CD1c-positive myeloid dendritic cell (primary cell): ENCODE results near the gene SESN1.
A peak's percentile ranks its signal among the peaks of the same experiment; 100 is the strongest.

ENCODE experiments used
- DNase-seq: peaks from one replicate; pipeline ENCODE4 v3.0.0-alpha.2; 2016; ENCODE audit errors: extremely low spot score

SESN1 gene

DNA sequence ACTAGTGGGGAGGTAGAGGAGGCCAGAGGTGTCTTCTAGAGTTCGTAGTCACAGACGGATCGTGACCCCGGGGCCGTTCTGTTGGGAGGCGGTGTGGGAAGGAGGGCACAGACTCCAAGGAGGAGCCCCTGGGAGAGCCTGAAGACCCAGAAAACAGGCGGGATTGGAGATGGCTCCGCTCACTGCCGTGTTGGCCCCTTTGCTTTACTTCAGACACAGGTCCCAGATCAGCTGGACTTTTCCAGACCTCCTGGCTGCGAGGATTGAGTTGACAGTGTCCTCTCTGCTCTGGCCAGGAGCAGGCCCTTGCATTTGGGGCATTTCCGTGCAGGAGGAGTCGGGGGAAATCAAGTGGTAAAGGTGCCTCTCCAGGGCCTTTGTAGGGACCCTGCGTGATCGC is 133.6 kb downstream of the SESN1 start:
- no peak for DNase-seq

DNA sequence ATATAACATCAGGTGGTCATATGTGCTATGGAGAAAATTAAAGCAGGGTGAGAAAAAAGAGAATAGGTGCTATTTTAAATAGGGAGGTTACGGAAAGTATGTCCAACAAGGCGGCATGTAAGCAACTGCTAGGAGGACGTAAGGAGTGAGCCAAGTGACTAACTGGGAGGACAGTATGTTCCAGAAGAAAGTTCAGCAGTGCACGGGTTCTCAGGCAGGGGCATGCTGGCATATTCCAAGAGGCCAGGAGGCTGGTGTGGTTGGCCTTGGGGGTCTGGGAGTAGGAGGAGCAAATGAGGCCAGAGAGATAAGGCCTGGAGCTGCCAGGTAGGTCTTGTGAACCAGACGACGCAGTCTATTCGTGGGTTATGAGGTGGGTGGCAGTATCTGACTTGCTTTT is 134.0 kb downstream of the SESN1 start:
- DNase-seq: no peak

DNA sequence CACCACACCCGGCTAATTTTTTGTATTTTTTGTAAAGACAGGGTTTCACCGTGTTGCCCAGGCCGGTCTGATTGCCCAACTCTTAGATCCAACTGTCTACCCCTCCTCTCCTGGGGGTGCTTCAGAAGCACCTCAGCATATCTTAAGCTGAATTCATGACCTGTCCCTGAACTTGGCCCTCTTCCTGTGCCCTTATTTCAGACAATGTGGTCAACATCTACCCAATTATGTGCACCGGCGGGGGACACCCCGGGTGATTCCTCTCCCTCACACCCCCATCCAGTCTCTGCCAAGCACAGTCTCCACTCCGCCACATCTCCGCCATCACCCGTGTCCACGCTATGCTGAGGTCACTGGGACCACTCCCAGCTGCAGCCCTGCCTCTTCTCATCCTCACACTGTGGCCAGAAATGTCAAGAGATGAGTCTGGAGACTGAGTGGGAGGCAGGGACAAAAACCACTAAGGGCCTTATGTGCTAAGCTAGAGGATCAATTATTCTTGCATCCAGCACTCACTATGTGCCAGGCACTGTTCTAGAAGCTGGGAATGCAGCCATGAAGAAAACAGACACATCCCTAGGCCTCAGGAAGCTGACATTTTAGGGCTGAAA is 134.6 kb downstream of the SESN1 start:
- DNase-seq: no peak

DNA sequence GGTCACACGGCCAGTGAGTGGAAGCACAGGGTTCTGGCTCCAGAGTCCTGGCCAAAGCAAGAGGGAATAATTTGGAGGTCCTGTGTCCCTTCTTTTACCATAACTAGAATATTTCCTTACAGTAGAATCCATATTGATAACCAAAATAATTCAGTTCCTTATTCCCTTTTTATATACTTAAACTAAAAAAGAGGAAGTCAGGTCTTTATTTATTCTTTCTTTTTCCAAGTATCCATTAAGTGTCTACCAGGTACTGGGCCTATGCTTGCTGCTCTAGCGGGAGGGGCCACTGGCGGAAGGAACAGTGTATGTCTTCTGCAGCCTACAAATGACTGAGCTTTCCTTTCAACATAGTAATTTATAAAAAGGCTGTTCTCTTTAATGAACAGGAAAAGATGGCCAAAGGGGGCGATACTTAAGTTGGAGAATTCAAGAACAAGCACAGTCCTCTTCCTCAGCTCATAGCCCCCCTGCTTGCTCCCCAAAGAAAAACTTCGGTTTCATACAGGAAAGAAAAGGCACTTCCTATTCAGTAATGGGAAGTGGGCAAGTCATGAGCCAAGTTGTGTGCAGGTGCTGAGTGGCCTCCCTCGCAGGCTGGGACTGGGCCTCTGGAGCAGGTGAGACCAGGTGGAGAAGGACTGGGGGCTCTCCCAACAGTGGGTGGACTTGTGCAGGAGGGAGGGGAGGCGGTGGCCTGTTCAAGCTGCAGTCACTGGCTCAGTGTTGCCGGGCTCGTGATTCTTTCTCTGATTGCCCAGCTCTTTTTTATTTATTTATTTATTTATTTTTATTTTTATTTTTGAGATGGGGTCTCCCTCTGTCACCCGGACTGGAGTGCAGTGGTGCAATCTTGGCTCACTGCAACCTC is 135.5 kb downstream of the SESN1 start:
- DNase-seq: peak; percentile 8

DNA sequence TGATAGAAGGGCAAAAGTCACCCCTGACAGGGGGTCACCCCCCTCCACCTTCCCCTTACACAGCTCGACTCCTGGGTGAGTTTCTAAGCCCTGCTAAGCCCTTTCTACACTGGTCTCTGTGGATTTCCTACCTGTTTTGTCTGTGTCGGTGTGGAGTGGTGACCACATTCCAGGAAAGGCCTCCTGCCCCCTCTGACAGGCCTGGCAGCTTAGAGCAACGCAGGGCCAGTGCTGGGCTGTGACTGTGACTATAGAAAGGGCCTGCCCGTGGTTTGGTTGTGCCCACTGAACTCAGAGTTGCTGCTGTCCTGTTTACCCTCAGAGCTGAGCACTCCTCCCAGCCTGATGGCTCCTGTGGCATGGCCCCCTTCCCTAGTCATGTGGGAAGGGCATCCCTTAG is 137.4 kb downstream of the SESN1 start:
- DNase-seq: no peak

DNA sequence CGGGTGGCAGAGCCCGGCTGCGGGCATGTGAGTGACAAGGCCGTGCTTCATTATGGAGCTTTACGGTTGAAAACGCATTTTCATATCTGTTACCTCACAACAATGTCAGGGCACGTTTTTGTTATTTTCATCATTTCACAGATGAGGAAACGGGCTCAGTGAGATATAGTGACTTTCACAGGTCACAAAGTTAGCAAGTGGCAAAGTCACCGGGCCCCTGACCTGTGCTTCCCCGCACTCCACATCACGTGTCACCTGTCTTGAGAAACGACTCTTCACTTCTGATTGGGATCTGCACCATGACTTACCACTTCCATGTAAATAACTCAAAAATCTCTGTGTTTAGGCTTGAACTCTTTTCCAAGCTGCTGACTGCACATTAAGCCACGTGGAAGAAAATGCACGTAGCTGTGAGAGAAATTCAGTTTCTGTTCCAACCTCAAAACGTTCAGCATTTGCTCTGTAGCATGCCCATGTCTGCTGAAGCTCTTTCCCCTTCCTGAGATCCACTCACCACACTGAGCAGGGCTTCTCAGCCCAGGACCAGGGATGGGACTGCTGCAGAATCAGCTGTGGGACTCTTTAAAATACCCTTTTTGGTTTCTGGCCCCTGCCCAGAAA is 139.2 kb downstream of the SESN1 start:
- no peak for DNase-seq

DNA sequence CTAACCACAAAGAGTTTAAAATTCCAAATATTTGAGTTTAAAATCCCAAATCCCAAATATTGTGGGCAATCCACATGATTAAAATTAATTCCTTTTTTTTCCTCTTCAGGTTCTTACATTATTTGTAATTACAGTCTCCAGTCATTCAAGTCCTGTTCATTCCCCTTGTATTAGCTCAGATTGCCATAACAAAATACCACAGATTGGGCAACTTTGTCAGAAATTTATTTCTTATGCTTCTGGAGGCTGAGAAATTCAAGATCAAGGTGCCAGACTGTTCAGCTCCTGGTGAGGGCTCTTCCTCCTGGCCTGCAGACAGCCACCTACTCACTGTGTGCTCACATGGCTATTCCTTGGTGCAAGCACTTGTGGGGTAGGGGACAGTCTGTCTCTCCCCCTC is 141.0 kb downstream of the SESN1 start:
- DNase-seq: no peak

DNA sequence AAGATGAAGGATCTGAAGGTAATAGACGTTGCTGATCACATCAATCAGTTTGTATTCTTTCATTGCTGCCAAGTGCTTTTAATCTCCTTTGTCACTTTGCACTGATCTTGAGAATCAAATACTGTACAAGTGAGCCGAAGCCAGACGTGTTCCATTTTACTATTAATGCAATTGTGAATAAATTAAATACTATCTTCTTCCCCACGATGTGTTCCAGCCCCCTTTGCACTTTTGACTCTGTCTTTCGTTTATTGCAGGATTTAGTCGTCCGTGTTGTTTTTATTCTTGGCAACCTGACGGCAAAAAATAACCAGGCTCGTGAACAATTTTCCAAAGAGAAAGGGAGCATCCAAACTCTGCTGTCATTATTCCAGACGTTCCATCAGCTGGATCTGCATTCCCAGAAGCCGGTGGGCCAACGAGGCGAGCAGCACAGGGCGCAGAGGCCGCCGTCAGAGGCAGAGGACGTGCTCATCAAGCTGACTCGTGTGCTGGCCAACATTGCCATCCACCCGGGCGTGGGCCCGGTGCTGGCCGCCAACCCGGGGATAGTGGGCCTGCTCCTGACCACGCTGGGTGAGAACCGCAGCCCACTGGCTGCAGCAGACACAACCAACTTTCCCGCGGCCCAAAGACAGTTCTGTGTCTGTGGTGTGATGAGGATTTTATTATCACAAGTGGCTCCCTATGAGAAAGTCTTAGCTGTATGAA is 141.7 kb downstream of the SESN1 start:
- DNase-seq: no peak

DNA sequence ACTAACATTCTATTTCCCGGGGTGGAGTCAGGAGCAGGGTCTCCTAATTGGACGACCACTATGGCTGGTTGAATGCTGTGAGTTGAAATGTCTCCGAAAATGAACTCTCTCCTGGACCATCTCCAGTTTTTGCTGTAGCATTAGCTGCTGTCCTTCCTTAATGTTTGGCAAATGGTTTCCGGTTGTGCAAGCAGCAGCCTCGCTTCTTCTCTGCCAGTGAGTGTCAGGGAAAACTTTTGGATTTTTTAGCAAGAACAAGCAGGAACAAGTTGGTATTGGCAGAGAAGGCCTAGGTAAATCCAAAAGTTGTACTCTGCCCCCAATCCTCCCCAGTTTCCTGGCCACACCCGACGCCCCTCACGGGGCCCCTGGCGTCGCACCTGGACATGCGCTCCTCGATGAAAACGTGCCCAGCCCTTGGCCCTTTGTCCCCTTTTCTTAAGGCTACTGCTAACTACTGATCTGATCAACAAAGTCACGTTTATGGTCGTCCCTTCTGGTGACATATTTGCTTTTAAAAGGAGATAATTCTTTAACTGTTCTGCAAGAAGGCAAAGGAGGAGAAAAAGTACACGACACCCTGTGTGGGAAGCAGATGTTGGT is 143.2 kb downstream of the SESN1 start:
- DNase-seq: no peak

DNA sequence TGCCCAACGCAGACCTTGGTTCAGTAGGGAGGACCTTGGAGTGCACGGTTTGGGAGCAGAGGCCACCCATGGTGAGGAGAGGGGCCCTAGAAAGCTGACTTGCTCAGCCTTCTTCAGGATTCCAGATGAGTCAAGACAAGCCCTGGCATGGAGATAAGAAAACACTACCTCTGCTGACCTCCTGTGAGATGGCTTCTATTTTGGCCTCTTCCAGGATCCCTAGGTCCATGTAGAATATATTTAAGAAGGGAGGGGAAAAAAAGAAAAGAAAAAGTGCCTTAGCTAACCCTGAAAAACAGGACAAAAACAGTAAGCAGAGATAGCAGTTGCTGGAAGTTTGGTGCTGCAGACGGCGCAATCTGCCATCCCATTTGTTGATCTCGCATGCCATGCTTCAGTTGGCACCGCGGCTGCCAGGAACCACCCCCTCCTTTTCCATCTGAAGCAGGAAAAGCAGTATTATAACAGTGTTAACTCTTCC is 146.4 kb downstream of the SESN1 start:
- DNase-seq: no peak

DNA sequence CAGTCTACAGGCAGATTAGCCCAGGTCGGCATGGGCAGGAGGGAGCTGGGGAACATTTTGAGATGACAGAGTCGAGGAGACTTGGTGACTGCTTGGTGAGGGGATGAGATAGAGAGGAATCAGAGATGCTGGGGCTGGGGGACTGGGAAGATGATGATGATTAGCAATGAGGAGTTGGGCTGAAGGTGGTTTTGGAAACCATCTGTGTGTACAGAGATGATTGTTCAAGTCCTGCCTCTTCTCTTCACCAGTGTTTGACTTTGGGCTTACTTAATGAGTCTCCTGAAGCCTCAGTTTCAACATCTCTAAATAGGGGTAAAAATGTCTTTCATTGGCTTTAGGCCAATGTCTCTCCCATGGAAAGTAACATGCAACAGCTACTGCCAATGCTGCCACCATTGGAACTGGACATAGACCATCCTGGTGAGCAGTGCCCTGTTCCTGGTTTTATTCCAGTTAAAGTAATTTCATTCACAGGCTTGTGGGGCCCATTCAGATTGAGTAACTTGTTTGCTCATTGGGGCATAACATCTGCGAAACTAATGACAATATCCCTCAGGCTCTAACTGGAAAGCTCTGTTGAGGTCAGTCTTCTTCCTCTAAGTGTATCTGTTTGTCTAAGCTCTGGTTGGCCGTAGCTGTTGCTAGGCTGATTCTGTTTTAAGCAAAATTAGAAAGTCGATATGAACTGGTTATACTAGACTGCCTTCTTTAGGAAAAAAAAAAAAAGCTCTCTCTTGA is 147.4 kb downstream of the SESN1 start:
- DNase-seq: peak; percentile 7

DNA sequence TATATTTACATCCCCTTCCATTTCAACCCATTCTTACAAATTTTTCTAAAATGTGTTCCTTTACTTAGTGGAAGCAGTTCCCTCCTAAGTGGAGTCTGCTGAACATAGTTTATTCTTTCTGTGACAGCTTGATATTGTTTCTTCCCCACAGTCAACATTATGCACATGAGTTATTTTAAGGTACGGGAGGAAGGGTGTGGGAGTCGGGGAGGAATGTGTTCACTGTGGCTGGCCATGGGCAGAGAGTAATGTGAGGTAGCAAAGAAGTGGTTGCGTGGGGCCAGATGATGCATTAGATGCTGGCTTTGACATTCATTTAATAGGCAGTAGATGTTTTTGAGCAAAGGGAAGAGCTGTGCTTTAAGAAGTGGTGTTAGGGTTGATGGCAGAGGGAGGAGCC is 148.0 kb downstream of the SESN1 start:
- no peak for DNase-seq

DNA sequence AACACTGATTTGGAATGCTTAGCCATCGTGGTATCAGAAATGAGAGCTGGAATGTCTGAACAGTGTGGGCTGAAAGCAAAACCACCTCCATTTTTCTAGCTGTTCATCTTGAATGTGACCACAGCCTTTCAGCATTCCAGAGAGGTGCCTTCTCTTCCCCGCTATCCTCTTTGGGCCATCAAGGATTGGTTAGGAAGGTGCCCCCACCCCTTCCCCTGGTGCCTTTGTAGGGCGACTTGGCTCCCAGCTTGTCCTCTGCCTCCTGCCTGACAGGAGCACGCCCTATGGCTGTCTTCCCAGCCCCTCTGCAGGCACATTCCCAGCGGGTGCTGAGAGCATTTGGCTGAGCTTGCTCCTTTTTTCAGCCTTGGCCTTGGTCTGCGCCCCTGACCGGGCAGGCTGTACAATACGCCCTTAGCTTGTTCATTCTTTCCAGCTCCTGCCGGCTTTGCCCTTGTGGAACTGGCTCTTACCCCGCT is 148.9 kb downstream of the SESN1 start:
- no peak for DNase-seq

DNA sequence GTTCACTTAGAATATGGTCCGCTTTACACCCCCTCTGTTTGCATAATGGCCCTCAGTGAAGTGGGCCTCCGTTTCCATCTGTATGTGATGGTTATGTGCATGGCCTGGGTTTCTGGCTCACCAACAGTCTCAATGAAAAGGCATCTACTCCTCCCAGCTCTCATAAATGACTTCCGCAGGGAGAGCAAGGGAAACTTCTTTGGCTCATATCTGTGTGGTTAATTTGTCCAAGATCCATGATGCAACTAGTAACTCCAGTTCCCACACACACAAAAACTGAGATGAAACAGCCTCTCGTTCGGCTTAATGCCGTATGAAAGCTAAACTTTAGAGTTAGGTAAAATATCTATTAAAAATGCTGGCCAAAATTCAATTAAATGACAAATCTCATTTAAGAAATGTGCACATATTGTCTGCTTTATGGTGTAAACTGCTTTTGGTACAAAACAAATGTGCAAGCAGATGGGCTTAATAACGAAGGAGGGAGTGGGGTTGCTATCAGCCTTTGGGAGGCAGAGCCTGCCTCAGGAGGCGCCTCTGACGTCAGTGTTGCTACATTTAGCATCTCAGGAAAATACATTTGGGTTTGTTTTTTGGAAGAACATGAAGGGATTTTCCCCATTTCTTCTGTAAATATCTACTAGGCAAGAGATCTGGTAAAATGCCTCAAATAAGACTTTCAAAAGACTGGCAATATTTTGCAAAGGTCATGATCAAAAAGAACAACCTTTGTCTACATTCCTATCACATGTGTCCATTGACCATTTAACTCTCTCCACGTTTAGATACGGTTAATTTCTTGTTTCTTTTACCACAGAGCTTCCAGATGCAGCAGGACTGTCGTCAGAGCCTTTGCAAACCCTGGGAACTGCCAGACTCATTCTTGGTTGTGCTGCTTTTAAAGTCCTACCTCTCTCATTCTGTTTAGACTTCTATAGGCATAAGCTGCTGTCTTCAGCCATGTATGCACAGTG is 149.7 kb downstream of the SESN1 start:
- no peak for DNase-seq

DNA sequence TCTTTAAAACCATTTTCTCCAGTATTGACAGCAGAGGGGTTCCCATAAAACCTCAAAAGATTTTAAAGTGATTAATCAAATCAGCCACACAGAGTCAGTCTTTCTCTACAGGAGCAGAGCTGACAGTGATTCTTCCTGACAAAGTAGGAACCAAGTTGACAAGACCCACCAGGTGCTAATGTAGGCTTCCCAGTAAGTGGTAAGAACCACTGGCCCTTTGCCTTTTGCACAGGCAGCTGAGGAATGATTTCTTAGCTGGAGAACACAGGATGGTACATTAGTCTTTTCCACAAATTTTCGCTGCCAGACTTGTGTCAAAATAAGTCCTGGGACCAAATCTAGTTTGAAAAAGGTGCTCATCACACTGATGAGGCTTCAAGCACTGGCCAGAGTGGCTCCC is 150.6 kb downstream of the SESN1 start:
- DNase-seq: no peak

DNA sequence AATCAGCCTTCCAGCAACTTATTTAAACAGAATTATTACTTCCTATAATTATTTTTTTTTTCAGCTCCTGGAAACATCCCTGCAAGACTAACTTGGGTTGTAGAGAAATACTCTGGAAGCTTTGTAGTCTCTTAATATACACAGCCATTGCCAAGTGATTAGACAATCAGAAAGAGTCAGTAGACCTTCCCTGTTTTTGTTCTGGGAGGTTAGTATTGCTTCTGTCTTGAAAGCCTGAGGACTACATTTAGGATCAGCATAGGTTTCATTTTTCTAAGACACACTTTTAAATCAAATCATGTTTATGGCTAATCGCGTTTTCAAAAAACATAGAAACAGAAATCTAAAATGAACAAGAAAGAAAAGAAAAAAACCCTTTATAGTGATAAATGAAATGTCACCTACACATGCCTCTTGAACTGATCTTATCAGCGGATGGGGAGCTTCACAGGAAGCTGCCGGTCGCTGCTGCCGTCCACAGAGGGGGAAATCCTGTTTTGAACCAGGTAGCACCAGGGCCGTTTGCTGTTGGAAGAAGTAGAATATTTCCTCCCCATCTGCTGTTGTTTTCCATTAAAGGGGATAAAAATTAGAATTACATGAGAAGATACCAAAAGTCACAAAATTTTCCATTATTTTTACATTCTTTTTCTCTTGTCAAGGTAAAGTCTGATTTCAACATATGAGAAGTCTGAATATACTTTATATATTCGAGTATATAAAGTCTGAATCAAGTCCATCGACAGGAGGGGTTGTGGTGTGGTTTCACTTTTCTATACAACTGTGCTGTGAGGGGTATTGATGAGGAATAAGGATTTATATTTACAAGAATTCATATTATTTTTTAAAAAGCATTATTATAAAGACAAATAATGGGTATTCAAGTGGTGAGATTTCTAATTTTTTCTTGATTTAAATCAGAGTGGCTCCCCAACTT is 151.8 kb downstream of the SESN1 start:
- DNase-seq: no peak

DNA sequence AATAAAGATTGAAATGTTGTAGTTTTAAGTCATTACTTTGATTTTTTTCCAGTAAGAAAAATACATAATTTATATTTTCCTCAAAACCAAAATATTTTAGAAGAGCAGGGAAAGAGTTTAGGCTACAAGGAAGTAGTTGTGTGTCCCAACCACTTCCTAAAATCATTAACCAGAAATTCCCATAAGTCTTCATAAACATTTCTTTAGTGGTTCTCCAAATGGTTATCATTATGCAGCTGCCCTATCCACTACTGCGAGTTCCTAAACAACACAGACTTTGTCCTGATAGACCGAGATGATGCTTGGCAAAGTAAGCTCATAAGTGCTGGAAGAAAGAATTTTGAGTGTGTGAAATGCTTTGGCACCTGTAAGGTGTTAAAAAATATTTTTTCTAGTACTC is 152.8 kb downstream of the SESN1 start:
- DNase-seq: peak; percentile 15

DNA sequence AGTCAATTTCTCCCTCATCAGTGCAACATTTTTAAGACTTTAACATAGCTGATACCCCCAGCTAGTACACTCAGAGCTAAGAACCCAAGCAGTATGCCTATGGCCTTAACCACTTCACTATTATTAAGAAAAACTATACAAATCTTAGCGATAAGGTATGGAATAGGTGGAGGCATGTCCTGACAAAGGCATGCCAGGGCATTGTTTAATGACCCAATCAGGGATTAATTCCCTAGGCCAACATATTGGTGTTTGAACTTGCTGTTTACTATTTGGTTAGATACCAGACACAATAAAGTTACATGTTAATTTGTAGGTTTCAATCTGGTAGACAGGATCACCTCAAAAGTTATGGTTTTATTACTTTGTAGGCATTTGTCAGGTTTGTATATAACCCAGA is 153.4 kb downstream of the SESN1 start:
- DNase-seq: no peak

DNA sequence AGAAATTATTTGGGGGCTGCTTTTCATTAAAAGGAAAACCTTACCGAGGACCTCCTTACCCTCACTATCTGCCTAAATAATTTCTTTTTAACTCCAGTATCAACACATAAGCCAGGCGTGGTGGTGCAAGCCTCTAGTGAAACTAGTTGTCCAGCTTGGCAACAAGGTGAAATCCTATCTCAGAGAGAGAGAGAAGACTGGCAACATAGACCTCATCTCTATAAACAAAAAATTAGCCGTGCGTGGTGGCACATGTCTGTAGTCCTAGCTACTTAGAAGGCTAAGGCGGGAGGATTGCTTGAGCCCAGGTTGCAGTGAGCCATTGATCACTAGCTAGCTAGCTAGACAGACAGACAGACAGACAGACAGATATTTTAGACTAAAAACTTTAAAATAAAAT is 153.9 kb downstream of the SESN1 start:
- DNase-seq: no peak
